HG03097 (cell line): ENCODE results near the gene LDB2.

Source experiments
- ATAC-seq: cut with Tn5 transposase; IDR thresholded peaks from one replicate; pipeline ENCODE4 v1.9.1; 2021; ENCODE audit not compliant: unreplicated experiment, low FRiP score

Gene LDB2

DNA sequence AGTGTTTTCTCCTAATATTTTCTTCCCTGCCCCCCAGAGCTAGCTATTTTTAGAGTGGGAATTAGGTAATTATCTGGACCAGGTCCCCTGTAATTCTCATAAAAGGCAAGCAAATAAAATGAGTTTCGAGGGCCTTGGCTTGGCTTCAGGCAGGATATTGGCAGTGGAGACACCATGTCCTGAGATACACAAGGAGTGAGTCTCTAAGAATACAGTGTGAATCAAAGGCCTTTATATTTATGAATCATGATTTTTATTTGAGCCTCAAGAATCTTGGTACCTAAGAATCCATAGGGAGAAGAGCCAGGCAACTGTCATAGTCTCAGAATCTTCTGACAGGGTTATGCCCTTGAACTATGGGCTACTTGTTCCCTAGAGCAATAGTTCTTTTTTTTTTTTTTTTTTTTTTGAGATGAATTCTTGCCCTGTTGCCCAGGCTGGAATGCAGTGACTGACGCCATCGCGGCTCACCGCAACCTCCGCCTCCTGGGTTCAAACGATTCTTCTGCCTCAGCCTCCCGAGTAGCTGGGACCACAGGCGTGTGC is 205.4 kb downstream of the LDB2 start:
- ATAC-seq, result no peak

DNA sequence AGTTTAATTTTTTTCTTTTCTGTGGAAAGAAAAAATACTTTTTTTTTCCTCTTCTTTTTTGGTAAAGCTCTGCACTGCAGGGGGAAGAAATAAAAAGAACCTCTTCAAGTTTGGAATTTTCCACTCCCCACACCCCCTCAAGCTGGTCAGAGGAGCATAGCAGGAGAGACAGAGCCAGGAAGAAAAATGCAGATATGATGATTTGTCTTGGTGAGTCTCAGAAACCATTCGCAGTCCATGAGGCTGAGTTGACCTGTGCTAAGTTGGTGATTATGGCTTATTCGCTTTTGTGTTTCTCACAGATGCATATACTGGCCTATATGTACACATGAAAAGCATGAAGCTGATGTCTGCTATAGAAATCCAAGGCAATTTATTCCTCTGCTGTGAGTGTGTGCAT is 205.9 kb downstream of the LDB2 start:
- no peak for ATAC-seq

DNA sequence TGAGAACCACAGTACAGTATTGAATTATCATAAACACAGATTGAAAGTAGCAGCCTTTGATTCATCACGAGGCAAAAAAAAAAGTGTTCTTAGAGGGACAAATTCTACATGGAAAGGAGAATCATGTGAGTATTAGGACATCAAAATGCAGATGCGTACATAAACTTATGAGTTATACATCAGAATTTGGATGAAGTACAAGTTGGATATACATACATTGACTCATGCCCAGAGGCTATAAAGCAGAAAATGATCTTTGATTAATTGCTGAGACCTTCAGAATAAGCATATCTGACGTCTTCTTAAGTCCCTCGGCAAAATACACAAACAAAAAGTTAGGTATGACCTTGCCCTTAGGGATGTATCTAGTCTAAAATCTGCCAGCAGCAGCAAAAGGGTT is 206.4 kb downstream of the LDB2 start:
- ATAC-seq, result no peak

DNA sequence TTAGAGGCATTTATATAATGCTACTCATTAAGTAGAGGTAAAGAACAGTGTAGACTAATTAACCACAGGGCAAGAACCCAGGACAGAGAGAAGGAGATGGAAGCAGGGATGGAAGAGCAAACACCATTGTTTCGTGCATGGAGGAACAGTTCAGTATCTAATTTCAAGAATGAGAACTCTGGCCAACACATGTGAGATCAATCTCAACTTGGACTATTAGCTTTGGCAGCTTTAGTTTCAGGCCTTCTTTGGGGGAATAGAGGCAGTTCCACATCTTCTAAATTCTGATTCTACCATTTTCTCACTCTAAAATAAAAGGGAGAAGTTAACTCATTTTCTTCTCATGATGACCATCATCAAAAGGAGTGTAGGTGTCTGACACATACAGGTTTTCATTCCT is 207.0 kb downstream of the LDB2 start:
- ATAC-seq, result no peak

GRCh38 chr4:16687845-16688244 is 210.6 kb downstream of the LDB2 start:
- no peak for ATAC-seq

DNA sequence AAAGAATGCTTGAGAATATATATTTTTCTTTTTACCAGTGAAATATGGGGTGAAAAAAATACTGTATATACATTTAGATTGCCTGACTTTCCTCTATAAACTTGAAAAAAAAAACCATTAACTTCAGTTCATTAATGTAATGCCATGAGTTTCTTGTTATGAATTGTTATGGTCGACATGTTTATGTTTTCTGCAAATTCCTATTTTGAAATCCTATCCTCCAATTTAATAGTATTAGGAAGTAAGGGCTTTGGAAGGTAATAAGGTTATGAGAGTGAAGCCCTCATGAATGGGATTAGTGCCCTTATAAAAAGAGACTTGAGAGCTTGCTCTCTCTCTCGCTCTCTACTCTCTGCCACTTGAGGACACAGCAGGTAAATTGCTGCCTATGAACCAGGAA is 211.4 kb downstream of the LDB2 start:
- no peak for ATAC-seq

DNA sequence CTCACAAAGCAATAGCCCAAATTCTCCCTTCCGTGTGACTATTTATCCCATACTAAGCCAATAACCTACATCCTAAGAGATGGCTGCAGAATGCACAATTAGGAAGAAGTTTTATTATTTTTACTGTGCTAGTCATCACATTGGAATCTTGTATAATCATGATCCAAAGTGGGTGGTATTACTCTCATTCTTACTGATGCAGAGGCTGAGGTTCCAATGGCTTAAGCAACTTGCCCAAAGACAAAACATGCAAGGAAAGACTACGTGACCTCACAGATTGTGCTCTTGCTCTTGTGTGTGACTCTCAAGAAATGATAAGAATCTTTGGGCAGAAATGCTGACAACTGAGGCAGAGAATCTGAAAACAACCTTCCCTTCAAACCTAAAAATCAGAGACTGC is 212.2 kb downstream of the LDB2 start:
- no peak for ATAC-seq

DNA sequence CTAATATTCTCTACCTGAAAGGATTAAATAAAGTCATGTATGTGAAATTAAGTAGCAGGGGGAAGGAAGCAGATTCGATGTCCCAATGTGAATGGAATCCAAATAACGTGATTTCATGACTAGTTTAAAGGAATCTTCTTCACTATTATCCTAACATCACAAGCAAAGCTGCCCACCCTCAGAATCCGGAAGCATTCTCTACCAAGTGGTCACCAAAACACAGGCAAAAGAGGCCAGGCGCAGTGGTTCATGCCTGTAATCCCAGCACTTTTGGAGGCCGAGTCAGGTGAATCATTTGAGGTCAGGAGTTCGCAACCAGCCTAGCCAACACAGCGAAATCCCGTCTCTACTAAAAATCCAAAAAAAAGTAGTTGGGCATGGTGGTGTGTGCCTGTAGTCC is 212.9 kb downstream of the LDB2 start:
- ATAC-seq, result no peak

DNA sequence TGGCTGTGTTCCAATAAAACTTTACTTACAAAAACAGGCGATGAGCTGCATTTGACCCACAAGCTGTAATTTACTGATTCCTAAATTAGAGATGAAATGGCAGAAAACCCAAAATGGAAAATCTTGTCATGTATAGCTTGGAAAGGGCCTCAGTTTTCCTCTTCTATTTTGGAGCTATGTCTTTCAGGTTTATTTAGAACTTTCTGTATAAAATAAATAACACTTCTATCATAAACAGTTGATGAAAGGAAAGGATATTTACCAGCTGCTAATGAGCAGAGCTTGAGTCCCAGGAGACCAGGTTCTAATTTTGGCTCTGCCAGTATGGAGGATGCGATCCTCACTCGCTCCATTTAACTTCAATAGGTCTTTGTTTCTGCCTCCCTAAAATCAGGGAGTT is 213.5 kb downstream of the LDB2 start:
- ATAC-seq, result no peak

- no peak for ATAC-seq
Observed at GRCh38 chr4:16684097-16684496, 214.3 kb downstream of the LDB2 start.

- no peak for ATAC-seq
Observed at GRCh38 chr4:16682975-16683374, 215.5 kb downstream of the LDB2 start.

DNA sequence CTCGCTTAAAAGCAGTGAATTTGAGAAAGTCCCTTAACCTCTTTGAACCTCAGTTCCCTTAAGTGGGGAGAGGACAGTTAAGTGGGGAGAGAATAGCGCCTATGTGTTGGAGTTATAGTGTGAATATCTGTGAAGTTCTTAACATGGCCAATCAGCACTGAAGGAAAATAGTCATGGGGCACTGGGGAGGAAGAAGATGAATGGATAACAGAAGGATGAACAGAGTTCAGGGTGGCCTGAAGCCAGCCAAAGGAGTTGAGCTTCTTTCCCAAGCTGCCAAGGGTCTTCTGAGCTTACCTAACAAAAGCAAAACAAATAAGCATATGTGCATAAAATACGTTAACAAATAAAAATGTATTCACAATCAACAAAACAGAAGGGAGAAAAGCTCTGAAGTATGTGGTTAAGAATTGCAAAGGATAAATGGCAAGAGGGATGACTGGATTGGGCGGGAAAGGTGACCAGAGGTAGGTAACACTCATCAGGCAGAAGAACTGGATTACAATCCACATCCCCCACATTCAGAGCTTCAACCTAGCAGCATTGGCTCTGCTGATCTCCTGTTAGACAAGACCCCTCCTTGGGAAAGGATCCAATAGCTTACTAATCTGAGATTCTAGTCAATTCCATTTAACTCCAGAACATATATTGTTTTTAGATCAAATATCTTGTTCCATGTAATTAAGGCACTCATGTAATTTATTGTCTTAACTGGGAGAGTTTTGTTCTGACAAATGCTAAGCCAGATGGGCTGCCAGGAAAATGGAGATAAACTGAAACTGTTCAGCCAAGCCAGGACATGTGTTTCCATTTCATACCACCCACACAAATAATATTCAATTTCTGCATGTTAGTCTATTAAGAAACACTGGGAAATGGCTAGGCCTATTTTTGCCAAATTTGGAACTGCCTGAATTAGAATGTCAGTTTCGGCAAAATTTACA is 221.2 kb downstream of the LDB2 start:
- ATAC-seq, result no peak

DNA sequence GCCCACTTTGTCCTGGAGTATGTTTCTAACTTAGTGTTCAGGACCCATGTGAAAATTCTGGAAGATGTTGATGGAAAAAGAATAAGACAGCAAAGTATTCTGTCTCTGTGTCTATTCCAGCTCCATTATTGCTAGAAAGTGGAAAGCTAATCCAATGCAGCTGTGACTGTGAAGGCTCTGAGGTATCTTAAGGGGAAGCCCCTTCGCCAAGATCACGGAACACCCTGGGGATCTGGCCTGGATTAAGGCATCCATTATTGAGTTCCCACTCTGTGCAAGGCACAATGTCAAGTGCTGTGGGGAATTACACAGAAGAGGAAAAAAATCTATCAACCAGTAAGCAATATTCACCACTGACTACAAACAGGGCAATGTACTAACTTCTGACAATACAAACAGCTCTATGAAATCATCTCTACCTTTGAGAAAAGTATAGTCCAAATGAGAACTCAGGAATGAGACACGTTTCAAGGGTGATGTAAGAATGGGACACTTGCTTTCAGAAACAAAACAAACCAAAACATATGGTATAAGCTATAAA is 222.1 kb downstream of the LDB2 start:
- ATAC-seq, result no peak

DNA sequence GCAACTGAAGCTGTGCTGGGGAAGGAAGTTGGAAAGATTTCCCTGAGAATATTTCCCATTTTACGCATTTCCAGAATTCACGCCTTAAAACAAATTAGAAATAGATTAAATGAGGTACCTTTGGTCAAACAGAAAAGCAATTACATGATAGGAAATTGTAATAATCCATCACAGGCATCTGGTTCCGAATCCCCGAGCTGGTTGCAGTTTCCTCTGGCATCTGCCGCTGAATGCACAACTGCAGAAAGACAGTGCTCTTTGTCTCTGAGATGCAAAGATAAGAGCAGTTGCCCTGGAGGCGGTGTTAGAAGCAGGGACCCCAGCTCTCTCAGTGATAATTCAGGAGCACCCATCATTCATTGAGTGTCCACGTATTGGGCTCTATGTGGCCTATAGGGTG is 224.4 kb downstream of the LDB2 start:
- no peak for ATAC-seq

DNA sequence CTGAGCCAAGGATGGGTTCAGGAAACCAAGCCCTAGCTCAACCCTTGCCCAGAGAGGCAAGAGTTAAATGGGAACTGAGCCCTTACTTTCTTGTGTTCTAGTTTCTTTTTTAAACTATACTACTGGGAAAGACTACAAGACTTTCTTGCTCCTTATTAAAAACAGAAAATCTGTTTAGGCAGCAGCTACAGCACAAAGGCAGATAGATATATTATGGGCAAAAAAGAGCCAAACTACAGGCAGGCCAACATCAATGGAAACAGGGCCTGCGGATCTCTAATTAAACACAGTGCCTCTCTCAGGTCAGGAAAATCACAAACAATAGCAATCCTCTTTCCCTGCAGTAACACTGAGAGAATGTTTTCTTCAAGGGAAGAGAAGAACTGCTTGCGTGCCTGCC is 226.0 kb downstream of the LDB2 start:
- ATAC-seq, result no peak

DNA sequence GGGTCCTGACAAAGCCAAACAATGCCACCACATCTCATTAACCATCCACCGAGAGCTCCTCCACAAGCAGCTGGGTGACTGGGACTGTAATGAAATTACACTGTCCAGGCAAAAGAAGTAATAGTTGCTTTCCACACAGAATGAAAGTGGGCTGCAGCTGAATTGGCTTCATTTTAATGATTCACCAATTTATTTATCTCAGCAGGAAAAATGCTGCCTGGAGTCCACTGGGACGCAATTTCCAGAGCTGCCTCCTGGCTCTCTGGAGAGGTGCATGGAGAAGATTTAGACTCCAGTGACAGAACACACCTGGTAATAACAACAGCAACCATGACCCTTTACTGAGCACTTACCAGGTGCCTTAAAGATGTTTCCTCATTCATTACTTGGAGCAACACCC is 226.7 kb downstream of the LDB2 start:
- ATAC-seq, result no peak

- ATAC-seq, result no peak
Observed at GRCh38 chr4:16670727-16671126, 227.7 kb downstream of the LDB2 start.

GRCh38 chr4:16669036-16669435 is 229.4 kb downstream of the LDB2 start:
- ATAC-seq, result no peak

- no peak for ATAC-seq
Observed at GRCh38 chr4:16668488-16668887, 230.0 kb downstream of the LDB2 start.

DNA sequence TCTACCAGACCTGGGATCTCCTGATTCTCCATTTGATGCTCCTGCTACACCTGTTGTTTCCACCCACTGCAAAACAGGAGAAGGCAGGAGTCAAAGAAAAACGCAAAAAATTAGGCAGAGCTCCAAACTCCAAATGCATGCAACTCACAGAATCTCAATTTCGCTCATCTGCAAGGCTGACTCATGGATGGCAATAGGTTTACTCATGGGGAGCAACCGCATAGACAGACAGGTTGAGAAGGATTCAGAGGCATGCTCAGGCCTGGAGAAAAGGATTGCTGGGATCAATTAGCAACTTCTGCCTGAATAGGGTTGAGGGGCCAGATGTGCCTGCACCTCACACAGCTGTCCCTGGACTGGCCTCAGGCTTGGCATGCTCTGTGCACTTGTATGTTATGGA is 231.0 kb downstream of the LDB2 start:
- no peak for ATAC-seq

DNA sequence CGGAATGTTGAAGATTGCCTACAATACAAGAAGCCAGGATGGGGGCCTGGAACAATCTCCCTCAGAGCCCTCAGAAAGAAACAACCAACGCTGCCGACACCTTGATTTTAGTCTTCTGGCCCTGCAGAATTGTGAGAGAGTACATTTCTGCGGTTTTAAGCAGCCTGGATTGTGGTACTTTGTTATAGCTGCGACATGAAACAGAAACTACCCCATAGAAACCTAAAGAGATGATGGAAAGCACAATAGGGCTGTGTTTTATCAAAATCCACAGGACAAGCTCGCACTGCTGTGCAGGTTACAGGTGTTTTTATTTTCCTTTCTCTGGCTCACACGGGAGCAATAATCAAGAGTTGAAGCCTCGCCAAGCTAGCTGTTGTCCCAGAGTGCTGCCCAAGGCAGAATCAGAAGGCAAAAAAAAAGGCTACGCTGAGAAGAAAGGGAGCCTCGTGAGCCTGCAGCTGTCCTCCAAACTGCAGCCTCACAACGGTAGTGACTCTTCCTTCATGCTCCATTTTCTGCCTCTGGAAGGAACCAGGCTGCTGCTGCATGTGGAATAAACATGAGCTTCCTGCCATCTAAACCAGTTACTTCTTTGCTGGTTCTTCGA is 232.4 kb downstream of the LDB2 start:
- ATAC-seq, result no peak

DNA sequence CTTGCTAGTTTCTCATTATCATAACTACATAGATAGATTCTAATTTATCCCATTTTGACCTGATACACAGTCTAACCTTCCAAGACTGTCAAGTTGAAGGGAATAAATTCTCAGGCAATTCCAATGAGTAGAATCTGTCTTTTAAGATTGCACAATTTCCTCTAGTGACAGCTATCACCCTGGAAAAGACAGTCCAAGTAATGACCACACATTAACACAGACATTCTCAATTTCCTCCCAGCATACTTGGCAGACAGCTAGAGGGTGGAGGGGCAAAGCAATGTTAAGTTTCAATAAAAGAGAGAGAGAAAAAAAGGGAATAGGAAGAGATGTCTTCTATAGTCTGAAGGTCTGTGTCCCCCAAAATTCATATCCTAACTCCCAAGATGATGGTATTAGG is 234.7 kb downstream of the LDB2 start:
- no peak for ATAC-seq
